Subcutaneous abdominal adipose tissue (tissue), 5 donors: ENCODE results near the gene SERPINA5.
"Not testable (repeated sequence)": the region's sequence is repeated elsewhere in the genome, so short reads cannot be mapped to it uniquely, and the experiment has no call there.

ENCODE experiments used
- H3K27ac ChIP-seq: one replicate; pipeline ENCODE4 v1.7.0; 2013; ENCODE audit warnings: low read depth, mild to moderate bottlenecking, inconsistent platforms, low read length, moderate library complexity
- H3K27me3 ChIP-seq, 5 donors: one replicate each; pipeline ENCODE4 v1.7.0; 2013; ENCODE audit warnings: low read length in 5 of 5, inconsistent platforms in 1 of 5; ENCODE audit not compliant: control insufficient read depth in 5 of 5, insufficient read depth in 4 of 5
- H3K36me3 ChIP-seq, 5 donors: one replicate each; pipeline ENCODE4 v1.7.0; 2013; ENCODE audit warnings: low read length in 5 of 5; ENCODE audit not compliant: control insufficient read depth in 5 of 5, insufficient read depth in 5 of 5
- H3K4me1 ChIP-seq, 5 donors: one replicate each; pipeline ENCODE4 v1.7.0; 2013; ENCODE audit warnings: low read length in 5 of 5, mild to moderate bottlenecking in 3 of 5, moderate library complexity in 1 of 5; ENCODE audit not compliant: control insufficient read depth in 5 of 5, insufficient read depth in 5 of 5
- H3K4me3 ChIP-seq, 5 donors: one replicate each; pipeline ENCODE4 v1.7.0; 2013; ENCODE audit warnings: low read length in 5 of 5, low read depth in 1 of 5
- H3K9ac ChIP-seq, 5 donors: one replicate each; pipeline ENCODE4 v1.7.0; 2013; ENCODE audit warnings: low read length in 5 of 5, mild to moderate bottlenecking in 4 of 5, moderate library complexity in 3 of 5
- H3K9me3 ChIP-seq, 5 donors: one replicate each; pipeline ENCODE4 v1.7.0; 2013; ENCODE audit warnings: low read length in 5 of 5; ENCODE audit not compliant: control insufficient read depth in 5 of 5
- donor health status: healthy.
- donor health status: healthy.
- donor health status: healthy.
- donor health status: healthy.
- donor health status: healthy.

Gene SERPINA5

DNA sequence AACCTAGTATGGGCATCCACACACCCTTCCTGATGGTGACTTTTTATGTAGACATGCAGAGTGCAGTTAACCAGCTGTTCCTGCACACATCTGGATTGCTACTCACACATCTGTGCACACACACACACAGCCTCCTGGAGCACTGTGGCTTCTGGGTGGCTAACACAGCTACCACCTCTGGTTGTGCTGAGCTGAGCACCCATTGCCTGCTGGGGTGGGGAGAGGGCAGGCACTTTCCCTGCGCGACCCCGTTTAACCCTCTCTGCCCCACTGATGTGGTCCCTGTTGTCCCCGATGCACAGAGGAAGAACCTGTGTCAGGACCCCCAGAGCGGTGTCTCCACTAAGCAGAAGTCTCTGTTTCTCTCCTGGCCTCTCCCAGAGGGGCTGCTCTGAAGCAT, 16.6 kb downstream of the SERPINA5 start:
- H3K27ac ChIP-seq = no peak overlapping the region

DNA sequence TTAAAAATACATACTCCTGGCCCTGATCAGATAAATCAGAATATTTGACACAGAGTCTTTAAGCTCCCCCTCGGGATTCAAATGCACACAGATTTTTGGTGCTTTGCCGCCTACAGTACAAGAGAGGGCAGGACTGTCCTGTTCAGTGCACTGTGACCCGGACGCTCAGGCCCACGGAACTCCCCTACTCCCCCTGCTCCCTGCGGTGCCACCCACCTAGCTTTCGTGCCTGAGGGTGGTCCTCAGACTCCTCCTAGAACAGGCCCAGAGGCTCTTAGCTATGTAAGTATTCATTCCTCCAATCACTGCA, 17.2 kb downstream of the SERPINA5 start:
- no peak overlapping the region for H3K27ac ChIP-seq
- H3K36me3 ChIP-seq = no peaks in the 10 kb centered on the region
- H3K27me3 ChIP-seq = peaks cover 0 to 17% (median 4%) of the 10 kb centered on the region in 5 donors
- H3K9ac ChIP-seq = no peak overlapping the region
- H3K4me1 ChIP-seq = peaks cover 1 to 27% (median 20%) of the 10 kb centered on the region in 5 donors
- H3K4me3 ChIP-seq = no peak overlapping the region
- no peaks in the 10 kb centered on the region for H3K9me3 ChIP-seq

More for the DNA sequence above, 16.6 kb downstream of the SERPINA5 start:
- Histone ChIP-seq H3K27me3 (peaks cover 0 to 17% (median 4%) of the 10 kb centered on the region in 5 donors), H3K9ac (no peak overlapping the region), H3K4me3 (no peak overlapping the region), H3K4me1 (peaks cover 1 to 27% (median 20%) of the 10 kb centered on the region in 5 donors), H3K36me3 (no peaks in the 10 kb centered on the region), H3K9me3 (no peaks in the 10 kb centered on the region)

DNA sequence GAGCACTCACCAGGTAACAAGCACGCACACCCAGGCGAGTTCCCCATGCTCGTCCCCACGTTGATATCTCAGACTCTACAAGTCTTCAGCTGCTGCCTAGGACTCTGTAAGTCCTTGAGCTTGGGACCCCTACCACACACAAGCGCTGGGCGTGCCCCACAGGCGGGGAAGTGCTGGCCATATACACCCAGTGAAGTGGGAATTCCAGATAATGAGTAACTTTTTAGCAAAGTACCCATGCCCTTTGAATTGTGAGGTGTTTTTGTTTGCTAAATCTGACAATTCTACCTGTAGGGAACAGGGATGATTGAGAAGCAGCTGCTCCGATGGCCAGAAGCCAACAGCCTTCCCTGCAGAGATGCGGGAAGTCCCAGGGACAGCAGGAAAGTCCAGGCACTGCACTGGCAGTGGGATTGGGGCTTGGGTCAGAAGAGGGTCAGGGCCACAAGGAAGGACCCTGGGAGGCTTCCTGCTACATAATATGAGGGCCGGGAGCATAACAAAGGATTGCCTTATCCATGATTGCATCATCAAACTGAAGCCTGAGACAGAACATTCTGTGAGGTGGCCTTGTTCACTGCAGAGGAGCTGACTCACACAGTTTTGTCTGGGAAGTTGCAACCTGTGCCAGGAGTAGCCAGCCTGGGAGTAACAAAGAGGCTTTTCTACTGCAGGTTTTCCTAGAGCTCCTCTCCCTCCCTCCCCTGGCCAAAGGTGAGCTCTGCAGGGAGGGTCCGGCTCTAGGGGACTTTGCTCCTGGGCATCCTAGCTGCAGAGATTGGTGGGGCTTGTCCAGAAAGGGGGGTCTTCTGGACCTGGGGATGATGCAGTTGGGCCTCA, 17.8 kb downstream of the SERPINA5 start:
- Histone ChIP-seq H3K36me3 (no peaks in the 10 kb centered on the region), H3K9ac (no peak overlapping the region), H3K27me3 (peaks cover 0 to 17% (median 4%) of the 10 kb centered on the region in 5 donors), H3K4me3 (no peak overlapping the region), H3K4me1 (peaks cover 1 to 27% (median 20%) of the 10 kb centered on the region in 5 donors), H3K9me3 (no peaks in the 10 kb centered on the region), H3K27ac (no peak overlapping the region)

DNA sequence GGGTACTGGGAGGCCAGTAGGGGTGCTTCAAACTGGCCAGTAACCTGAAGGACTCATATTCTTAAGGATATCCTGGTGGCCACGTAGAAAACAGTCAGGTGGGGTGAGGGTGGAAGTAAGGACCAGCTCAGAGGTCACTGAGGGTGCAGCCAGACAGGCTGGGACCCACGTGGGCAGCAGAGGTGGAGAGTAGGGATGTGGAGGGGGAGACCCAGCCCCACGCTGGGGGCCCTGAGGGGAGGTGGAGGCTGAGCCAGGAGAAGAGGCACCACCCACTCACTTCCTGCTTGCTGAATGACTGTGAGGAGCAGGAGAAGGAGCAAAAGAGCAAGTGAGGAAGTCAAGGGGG, 18.4 kb downstream of the SERPINA5 start:
- H3K4me1 ChIP-seq = peaks cover 1 to 27% (median 20%) of the 10 kb centered on the region in 5 donors
- H3K4me3 ChIP-seq = no peak overlapping the region
- H3K27ac ChIP-seq = no peak overlapping the region

DNA sequence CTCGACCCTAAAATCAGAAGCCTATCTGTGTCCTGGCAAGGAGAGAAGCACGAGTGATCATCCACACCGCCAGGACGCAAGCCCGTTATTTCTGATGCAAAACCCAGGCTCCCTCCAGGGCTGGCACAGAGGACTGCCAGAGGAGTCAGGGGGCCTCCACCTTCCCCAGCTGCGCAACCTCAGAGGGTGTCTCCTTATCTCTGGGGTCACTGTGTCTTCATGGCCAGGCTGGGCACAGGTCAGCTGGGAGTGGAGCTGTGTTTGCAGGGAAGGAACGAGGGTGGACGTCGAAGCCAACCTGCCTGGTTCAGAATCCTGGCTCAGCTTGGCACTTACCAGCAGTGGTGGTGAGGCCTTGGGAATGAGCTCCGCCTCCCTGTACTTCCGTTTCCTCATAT, 18.9 kb downstream of the SERPINA5 start:
- H3K27ac ChIP-seq = peak overlapping the region; percentile 35
- H3K27me3 ChIP-seq = peaks cover 0 to 17% (median 0%) of the 10 kb centered on the region in 5 donors
- H3K4me1 ChIP-seq = peaks cover 1 to 27% (median 20%) of the 10 kb centered on the region in 5 donors
- H3K36me3 ChIP-seq = no peaks in the 10 kb centered on the region
- no peaks in the 10 kb centered on the region for H3K9me3 ChIP-seq
- H3K4me3 ChIP-seq = no peak overlapping the region
- H3K9ac ChIP-seq = no peak overlapping the region

More for the DNA sequence above, 18.4 kb downstream of the SERPINA5 start:
- H3K9ac ChIP-seq = no peak overlapping the region
- peaks cover 0 to 17% (median 2%) of the 10 kb centered on the region in 5 donors for H3K27me3 ChIP-seq
- H3K9me3 ChIP-seq = no peaks in the 10 kb centered on the region
- no peaks in the 10 kb centered on the region for H3K36me3 ChIP-seq

DNA sequence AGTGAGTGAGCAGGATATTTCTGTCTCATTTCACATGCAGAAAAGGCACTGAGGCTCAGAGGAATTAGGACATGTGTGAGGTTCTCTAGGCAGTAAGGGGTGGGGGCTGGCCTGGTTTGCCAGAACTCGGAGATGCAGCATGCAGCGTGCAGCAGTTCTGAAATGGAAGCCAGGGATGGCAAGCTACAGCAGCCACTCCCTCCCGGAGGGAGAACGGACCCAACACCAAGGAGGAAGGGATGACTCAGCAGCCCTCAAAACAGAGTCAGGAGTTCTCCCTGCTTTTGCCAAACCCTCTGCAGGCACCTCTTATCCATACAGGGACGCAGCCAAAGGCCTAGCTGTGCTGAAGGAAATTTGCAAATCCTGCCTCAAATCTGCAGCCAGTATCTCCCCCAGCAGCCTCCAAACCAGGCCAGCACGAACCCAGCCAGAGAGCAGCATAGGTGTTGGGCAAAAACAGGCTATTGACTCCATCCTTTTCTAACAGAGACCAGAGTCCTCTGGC, 20.7 kb downstream of the SERPINA5 start:
- Histone ChIP-seq H3K36me3 (no peaks in the 10 kb centered on the region), H3K9ac (no peak overlapping the region), H3K27me3 (peaks cover 0 to 17% (median 1%) of the 10 kb centered on the region in 5 donors), H3K27ac (no peak overlapping the region), H3K4me1 (peaks cover 1 to 27% (median 20%) of the 10 kb centered on the region in 5 donors), H3K9me3 (no peaks in the 10 kb centered on the region), H3K4me3 (no peak overlapping the region)

DNA sequence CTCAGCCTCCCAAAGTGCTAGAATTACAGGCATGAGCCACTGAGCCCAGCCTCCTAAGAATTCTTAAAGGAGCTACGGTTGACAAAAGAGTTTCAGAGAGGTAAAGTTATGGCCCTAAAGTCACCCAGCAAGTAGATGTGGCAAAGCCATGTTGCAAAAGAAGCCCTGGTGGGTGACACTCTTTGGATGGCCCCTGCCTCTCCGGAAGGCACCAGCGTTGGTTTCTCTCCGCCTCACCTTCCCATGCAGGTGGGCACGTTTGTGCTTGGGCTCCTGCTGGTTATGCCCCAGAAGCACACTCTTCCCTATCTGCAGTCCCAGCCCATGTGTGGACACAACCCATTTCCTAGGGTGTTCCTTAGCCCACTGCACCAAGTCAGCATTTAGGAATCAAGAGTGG, 21.5 kb downstream of the SERPINA5 start:
- no peak overlapping the region for H3K4me3 ChIP-seq
- no peaks in the 10 kb centered on the region for H3K36me3 ChIP-seq
- H3K4me1 ChIP-seq = peaks cover 1 to 27% (median 20%) of the 10 kb centered on the region in 5 donors
- peaks cover 0 to 14% (median 2%) of the 10 kb centered on the region in 5 donors for H3K27me3 ChIP-seq
- H3K27ac ChIP-seq = no peak overlapping the region
- H3K9ac ChIP-seq = no peak overlapping the region
- no peaks in the 10 kb centered on the region for H3K9me3 ChIP-seq

DNA sequence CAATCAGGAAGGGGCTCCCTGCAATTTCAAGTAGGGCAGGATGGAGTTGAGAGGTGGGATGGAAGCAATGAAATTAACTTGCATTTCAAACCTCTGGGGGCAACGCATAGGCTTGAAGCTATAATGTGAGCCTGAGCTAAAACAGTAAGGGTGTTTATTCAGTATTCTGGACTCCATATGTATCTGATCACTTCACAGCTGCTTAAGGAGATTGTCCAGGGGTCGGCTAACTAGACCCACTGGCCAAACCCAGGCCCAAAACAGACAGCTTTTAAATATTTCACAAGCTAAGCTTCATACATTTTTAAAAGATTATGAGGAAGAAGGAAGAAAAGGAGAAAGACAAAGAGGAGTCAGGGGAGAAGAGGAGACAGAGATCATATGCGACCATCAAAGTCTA, 24.1 kb downstream of the SERPINA5 start:
- Histone ChIP-seq H3K4me1 (peaks cover 0 to 11% (median 8%) of the 10 kb centered on the region in 5 donors), H3K36me3 (no peaks in the 10 kb centered on the region), H3K9me3 (no peaks in the 10 kb centered on the region), H3K4me3 (no peak overlapping the region), H3K27me3 (peaks cover 0 to 5% (median 0%) of the 10 kb centered on the region in 5 donors), H3K9ac (no peak overlapping the region), H3K27ac (no peak overlapping the region)

DNA sequence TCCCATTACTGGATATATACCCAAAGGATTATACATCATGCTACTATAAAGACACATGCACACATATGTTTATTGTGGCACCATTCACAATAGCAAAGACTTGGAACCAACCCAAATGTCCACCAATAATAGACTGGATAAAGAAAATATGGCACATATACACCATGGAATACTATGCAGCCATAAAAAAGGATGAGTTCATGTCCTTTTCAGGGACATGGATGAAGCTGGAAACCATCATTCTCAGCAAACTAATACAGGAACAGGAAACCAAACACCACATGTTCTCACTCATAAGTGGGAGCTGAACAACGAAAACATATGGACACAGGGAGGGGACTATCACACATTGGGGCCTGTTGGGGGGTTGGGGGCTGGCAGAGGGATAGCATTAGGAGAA, 27.7 kb downstream of the SERPINA5 start:
- not testable (repeated sequence) for H3K4me3 ChIP-seq, H3K36me3 ChIP-seq, H3K27ac ChIP-seq, H3K9me3 ChIP-seq, H3K27me3 ChIP-seq, H3K4me1 ChIP-seq, H3K9ac ChIP-seq

DNA sequence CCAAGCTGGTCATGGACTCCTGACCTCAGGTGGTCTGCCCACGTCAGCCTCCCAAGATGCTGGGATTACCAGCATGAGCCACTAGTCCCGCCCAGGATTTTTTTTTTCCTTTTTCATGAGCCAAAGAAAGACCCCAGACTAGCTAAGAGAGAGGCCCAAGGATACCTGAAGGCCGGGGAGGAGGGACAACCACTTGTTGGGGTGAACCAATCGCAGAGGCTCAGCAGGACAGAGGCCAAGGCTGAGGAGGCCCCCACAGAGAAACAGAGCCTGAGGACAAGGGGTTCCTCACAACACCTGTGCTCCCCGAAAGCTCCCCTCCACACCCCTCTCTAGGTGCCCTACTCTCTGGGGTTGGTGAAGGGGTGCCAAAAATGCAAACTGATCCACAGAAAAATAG, 30.0 kb downstream of the SERPINA5 start:
- H3K4me1 ChIP-seq = peaks cover 0 to 6% (median 3%) of the 10 kb centered on the region in 5 donors
- H3K27ac ChIP-seq = no peak overlapping the region
- H3K36me3 ChIP-seq = no peaks in the 10 kb centered on the region
- no peak overlapping the region for H3K4me3 ChIP-seq
- H3K9ac ChIP-seq = no peak overlapping the region
- H3K9me3 ChIP-seq = peaks cover 0 to 3% (median 0%) of the 10 kb centered on the region in 5 donors
- H3K27me3 ChIP-seq = peaks cover 0 to 5% (median 0%) of the 10 kb centered on the region in 5 donors
